Measurements from ENCODE around the gene RABGAP1. TPM values are rescaled to one million over a fixed set of nuclear protein-coding genes. Genes with fewer than 3 reads are reported as not detected.

Gene RABGAP1
- total RNA-seq, 1 donor from 2014 or later, result 44.7 TPM

- no peaks in the 10 kb centered on the region for H3K9me3 ChIP-seq (ENCODE audit: insufficient read depth, low read depth, low read length)
- Mint-ChIP-seq H3K36me3 (ENCODE audit: low read depth, unreplicated experiment) (peaks cover 3% of the 10 kb centered on the region), H3K9me3 (ENCODE audit: unreplicated experiment) (no peaks in the 10 kb centered on the region), H3K4me1 (ENCODE audit: low read depth, unreplicated experiment) (no peaks in the 10 kb centered on the region), H3K27me3 (ENCODE audit: low read depth, unreplicated experiment) (no peaks in the 10 kb centered on the region), H3K4me3 (ENCODE audit: unreplicated experiment) (no peak overlapping the region), H3K27ac (ENCODE audit: unreplicated experiment) (no peak overlapping the region)
- H3K27ac ChIP-seq (ENCODE audit: low read depth, low read length), result no peak overlapping the region
- H3K4me2 ChIP-seq (ENCODE audit: low read length), result no peak overlapping the region
- H3K9ac ChIP-seq (ENCODE audit: low read length), result no peak overlapping the region
- TF ChIP-seq CTCF (IDR thresholded peaks at IDR 0.05; ENCODE audit: insufficient read depth, low read depth, low read length), result no peak
- no peak for TF ChIP-seq EZH2 (IDR thresholded peaks at IDR 0.05; ENCODE audit: insufficient read depth, low read length)
- no peaks in the 10 kb centered on the region for H3K4me1 ChIP-seq (ENCODE audit: insufficient read depth, low read length)
- no peaks in the 10 kb centered on the region for H3K36me3 ChIP-seq (ENCODE audit: insufficient read depth, low read length)
- H4K20me1 ChIP-seq (ENCODE audit: insufficient read depth, low read length), result no peaks in the 10 kb centered on the region
- FAIRE-seq (peak; percentile 79), DNase-seq (ENCODE audit: low read depth) (peak; percentile 73)
- no peaks in the 10 kb centered on the region for H3K79me2 ChIP-seq (ENCODE audit: insufficient read depth, low read length)
- no peaks in the 10 kb centered on the region for H3K27me3 ChIP-seq (ENCODE audit: insufficient read depth, low read length)
- H3K4me3 ChIP-seq (ENCODE audit: insufficient read depth, low read depth, low read length), result no peak overlapping the region
- no peak overlapping the region for H2AFZ ChIP-seq (ENCODE audit: low read depth, low read length)
Measured at GRCh38 chr9:123131258-123131657, 190.4 kb downstream of the RABGAP1 start.

DNA sequence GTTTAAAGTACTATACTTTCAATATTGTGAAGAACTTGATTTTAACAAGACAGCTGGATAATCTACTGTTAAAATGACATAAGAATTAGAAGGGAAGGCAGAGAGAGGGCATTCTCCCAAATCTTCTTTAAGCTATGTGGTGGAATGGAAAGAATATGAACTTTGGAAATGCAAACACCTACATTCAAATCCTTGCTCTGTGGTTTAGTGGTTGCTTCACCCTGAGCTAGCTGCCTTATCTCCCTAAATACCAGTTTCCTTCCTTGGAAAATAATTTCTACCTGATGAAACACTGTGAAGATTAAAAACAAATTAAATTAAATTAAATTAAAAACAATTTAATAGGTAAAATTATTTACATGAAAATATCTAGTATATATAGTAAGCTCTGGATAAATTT lies 191.2 kb downstream of the RABGAP1 start:
- Mint-ChIP-seq H3K4me1 (ENCODE audit: low read depth, unreplicated experiment) (no peaks in the 10 kb centered on the region), H3K9me3 (ENCODE audit: unreplicated experiment) (no peaks in the 10 kb centered on the region), H3K4me3 (ENCODE audit: unreplicated experiment) (no peak overlapping the region), H3K36me3 (ENCODE audit: low read depth, unreplicated experiment) (no peaks in the 10 kb centered on the region), H3K27me3 (ENCODE audit: low read depth, unreplicated experiment) (no peaks in the 10 kb centered on the region), H3K27ac (ENCODE audit: unreplicated experiment) (no peak overlapping the region)
- no peaks in the 10 kb centered on the region for H3K4me1 ChIP-seq (ENCODE audit: insufficient read depth, low read length)
- H3K79me2 ChIP-seq (ENCODE audit: insufficient read depth, low read length), result no peaks in the 10 kb centered on the region
- H3K4me2 ChIP-seq (ENCODE audit: low read length), result no peak overlapping the region
- no peak overlapping the region for H3K9ac ChIP-seq (ENCODE audit: low read length)
- H3K4me3 ChIP-seq (ENCODE audit: insufficient read depth, low read depth, low read length), result no peak overlapping the region
- no peaks in the 10 kb centered on the region for H3K27me3 ChIP-seq (ENCODE audit: insufficient read depth, low read length)
- H3K36me3 ChIP-seq (ENCODE audit: insufficient read depth, low read length), result no peaks in the 10 kb centered on the region
- H3K9me3 ChIP-seq (ENCODE audit: insufficient read depth, low read depth, low read length), result no peaks in the 10 kb centered on the region
- peak; percentile 35 for DNase-seq (ENCODE audit: low read depth)
- no peak overlapping the region for H3K27ac ChIP-seq (ENCODE audit: low read depth, low read length)
- FAIRE-seq, result no peak
- H4K20me1 ChIP-seq (ENCODE audit: insufficient read depth, low read length), result no peaks in the 10 kb centered on the region
- no peak for TF ChIP-seq CTCF (IDR thresholded peaks at IDR 0.05; ENCODE audit: insufficient read depth, low read depth, low read length)
- no peak for TF ChIP-seq EZH2 (IDR thresholded peaks at IDR 0.05; ENCODE audit: insufficient read depth, low read length)
- H2AFZ ChIP-seq (ENCODE audit: low read depth, low read length), result no peak overlapping the region

DNA sequence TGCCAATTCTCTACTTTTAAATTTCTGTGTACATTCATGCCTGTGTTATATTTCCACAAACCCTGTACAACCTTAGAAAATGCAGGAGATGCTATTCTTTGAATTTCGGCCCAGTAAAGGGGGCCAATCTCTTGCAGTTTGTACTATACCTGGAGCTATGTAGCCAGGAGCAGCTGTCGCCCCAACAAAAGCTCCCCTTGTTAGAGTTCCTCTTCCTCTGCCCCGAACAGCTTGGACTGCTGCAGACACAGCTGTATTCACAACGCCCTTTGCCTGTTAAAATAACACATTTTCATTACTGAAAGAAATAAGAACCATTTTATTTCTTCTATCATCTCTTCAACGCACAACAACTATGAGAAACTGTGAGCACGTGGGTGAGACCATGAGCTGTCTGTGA lies 191.9 kb downstream of the RABGAP1 start:
- Histone ChIP-seq H4K20me1 (ENCODE audit: insufficient read depth, low read length) (no peaks in the 10 kb centered on the region), H3K79me2 (ENCODE audit: insufficient read depth, low read length) (no peaks in the 10 kb centered on the region), H3K9ac (ENCODE audit: low read length) (no peak overlapping the region), H3K4me1 (ENCODE audit: insufficient read depth, low read length) (no peaks in the 10 kb centered on the region), H3K4me3 (ENCODE audit: insufficient read depth, low read depth, low read length) (no peak overlapping the region), H3K36me3 (ENCODE audit: insufficient read depth, low read length) (no peaks in the 10 kb centered on the region), H3K27me3 (ENCODE audit: insufficient read depth, low read length) (no peaks in the 10 kb centered on the region), H3K4me2 (ENCODE audit: low read length) (no peak overlapping the region), H3K9me3 (ENCODE audit: insufficient read depth, low read depth, low read length) (no peaks in the 10 kb centered on the region), H3K27ac (ENCODE audit: low read depth, low read length) (no peak overlapping the region), H2AFZ (ENCODE audit: low read depth, low read length) (no peak overlapping the region)
- H3K4me3 Mint-ChIP-seq (ENCODE audit: unreplicated experiment), result no peak overlapping the region
- H3K36me3 Mint-ChIP-seq (ENCODE audit: low read depth, unreplicated experiment), result no peaks in the 10 kb centered on the region
- no peaks in the 10 kb centered on the region for H3K4me1 Mint-ChIP-seq (ENCODE audit: low read depth, unreplicated experiment)
- FAIRE-seq (no peak), DNase-seq (ENCODE audit: low read depth) (no peak)
- H3K27ac Mint-ChIP-seq (ENCODE audit: unreplicated experiment), result no peak overlapping the region
- no peaks in the 10 kb centered on the region for H3K9me3 Mint-ChIP-seq (ENCODE audit: unreplicated experiment)
- no peak for TF ChIP-seq EZH2 (IDR thresholded peaks at IDR 0.05; ENCODE audit: insufficient read depth, low read length)
- no peak for TF ChIP-seq CTCF (IDR thresholded peaks at IDR 0.05; ENCODE audit: insufficient read depth, low read depth, low read length)
- no peaks in the 10 kb centered on the region for H3K27me3 Mint-ChIP-seq (ENCODE audit: low read depth, unreplicated experiment)

All from astrocyte (in vitro differentiated cells and primary cell).